Activated T-helper 1 cell treated with Interleukin-2 at 50 U/mL for 16 hours (primary cell): ENCODE data around the gene LOXHD1.

ENCODE experiments used
- DNase-seq: peaks from one replicate; pipeline ENCODE4 v3.0.0-alpha.2; 2020; ENCODE audit warnings: low read depth

Gene LOXHD1

GRCh38 chr18:46629361-46629760 is 27.7 kb downstream of the LOXHD1 start:
- no peak for DNase-seq

- no peak for DNase-seq
Measured at GRCh38 chr18:46628206-46628605, 28.8 kb downstream of the LOXHD1 start.

- DNase-seq: no peak
Measured at GRCh38 chr18:46627136-46627535, 29.9 kb downstream of the LOXHD1 start.

GRCh38 chr18:46625069-46625468 is 32.0 kb downstream of the LOXHD1 start:
- no peak for DNase-seq

- DNase-seq: no peak
Measured at GRCh38 chr18:46624127-46624526, 32.9 kb downstream of the LOXHD1 start.

GRCh38 chr18:46623541-46623940 is 33.5 kb downstream of the LOXHD1 start:
- DNase-seq: peak; percentile 4

- DNase-seq: no peak
Measured at GRCh38 chr18:46622999-46623398, 34.0 kb downstream of the LOXHD1 start.

GRCh38 chr18:46622451-46622850 is 34.6 kb downstream of the LOXHD1 start:
- DNase-seq: no peak

- DNase-seq: no peak
Measured at GRCh38 chr18:46621871-46622270, 35.1 kb downstream of the LOXHD1 start.

GRCh38 chr18:46621111-46621766 is 35.8 kb downstream of the LOXHD1 start:
- DNase-seq: no peak

GRCh38 chr18:46619559-46619958 is 37.5 kb downstream of the LOXHD1 start:
- DNase-seq: no peak

GRCh38 chr18:46615720-46616119 is 41.3 kb downstream of the LOXHD1 start:
- no peak for DNase-seq

- no peak for DNase-seq
Measured at GRCh38 chr18:46609048-46609447, 48.0 kb downstream of the LOXHD1 start.

- DNase-seq: no peak
Measured at GRCh38 chr18:46607926-46608325, 49.1 kb downstream of the LOXHD1 start.

- DNase-seq: no peak
Measured at GRCh38 chr18:46601141-46601805, 55.7 kb downstream of the LOXHD1 start.

GRCh38 chr18:46596119-46596518 is 60.9 kb downstream of the LOXHD1 start:
- DNase-seq: no peak

- DNase-seq: no peak
Measured at GRCh38 chr18:46591783-46592391, 65.1 kb downstream of the LOXHD1 start.

GRCh38 chr18:46590103-46590502 is 66.9 kb downstream of the LOXHD1 start:
- no peak for DNase-seq

GRCh38 chr18:46588971-46589660 is 67.9 kb downstream of the LOXHD1 start:
- no peak for DNase-seq

- DNase-seq: no peak
Measured at GRCh38 chr18:46587600-46587999, 69.4 kb downstream of the LOXHD1 start.

- no peak for DNase-seq
Measured at GRCh38 chr18:46583711-46584110, 73.3 kb downstream of the LOXHD1 start.

- no peak for DNase-seq
Measured at GRCh38 chr18:46581648-46582047, 75.4 kb downstream of the LOXHD1 start.

GRCh38 chr18:46578987-46579386 is 78.0 kb downstream of the LOXHD1 start:
- no peak for DNase-seq
